HCT116 (cell line): ENCODE measurements around the gene MCFD2. TPM values are rescaled to one million over a fixed set of nuclear protein-coding genes. Genes with fewer than 3 reads are reported as not detected.

ENCODE experiments used
- ATAC-seq: fragments of 200-7000 bp; cut with Tn5 transposase; 2 replicates; pipeline ENCODE4 v1.9.1; 2020; ENCODE audit warnings: mild to moderate bottlenecking, moderate library complexity
- BruUV-seq: library from RNA; stranded (reverse); fragments of 400-500 nt; replicated peaks from 2 replicates; lab custom pipeline; 2021; lab: Mats Ljungman, UMichigan
- CTCF ChIA-PET: fragments of 300-600 bp; sonication (Branson Sonifier 250); formaldehyde crosslinking; loops from one replicate; lab custom pipeline; 2021; ENCODE audit warnings: antibody characterized with exemption; lab: Charles Lee
- POLR2A ChIA-PET: fragments of 300-600, 350-600 bp; sonication (Branson Sonifier 250); formaldehyde crosslinking; loops from one replicate; lab custom pipeline; 2021; ENCODE audit warnings: antibody characterized with exemption; lab: Charles Lee
- RAD21 ChIA-PET, 2 experiments: fragments of 300-600 bp; sonication (Branson Sonifier 250); formaldehyde crosslinking; loops; one replicate each; lab custom pipeline; 2023; ENCODE audit warnings: low total read pairs in 2 of 2; ENCODE audit not compliant: uncharacterized antibody in 2 of 2, unreplicated experiment in 2 of 2, low non-redundant PET in 1 of 2; lab: Charles Lee
- DNase-seq: peaks from one replicate; pipeline ENCODE4 v3.0.0-alpha.2; 2010; ENCODE audit warnings: low read depth, low spot score
- H2AFZ ChIP-seq: fragments of 200-600 bp; shearing (Covaris generic), sonication (generic); 2 replicates; pipeline ENCODE4 v1.6.1; 2017; ENCODE audit warnings: low read depth, mixed run types, mixed read lengths, antibody characterized with exemption, low read length; ENCODE audit not compliant: poor library complexity, severe bottlenecking
- H3K27ac ChIP-seq: 2 replicates; pipeline ENCODE4 v1.5.1; 2012; ENCODE audit warnings: low read depth, low read length
- H3K27me3 ChIP-seq: fragments of 200-600 bp; sonication (generic); 2 replicates; pipeline ENCODE4 v1.6.1; 2016; ENCODE audit warnings: mixed run types, low read length, mixed read lengths; ENCODE audit not compliant: insufficient read depth
- H3K36me3 ChIP-seq, 2 experiments: fragments of 200-500 bp in 1 of 2; fragments of 200-600 bp in 1 of 2; sonication (Bioruptor generic) in 1 of 2; sonication (generic) in 1 of 2; 2 replicates each; pipeline versions ENCODE4 v1.5.1 to v1.6.1; 2014 to 2016; ENCODE audit warnings: low read length in 2 of 2, inconsistent platforms in 1 of 2, mixed read lengths in 1 of 2, mixed run types in 1 of 2; ENCODE audit not compliant: insufficient read depth in 2 of 2, control insufficient read depth in 1 of 2
- H3K4me1 ChIP-seq, 2 experiments: fragments of 200-600 bp in 1 of 2; sonication (generic) in 1 of 2; 2 replicates each; pipeline versions ENCODE4 v1.5.1 to v1.6.1; 2012 to 2017; ENCODE audit warnings: low read length in 2 of 2, inconsistent platforms in 1 of 2, mild to moderate bottlenecking in 1 of 2, mixed read lengths in 1 of 2, mixed run types in 1 of 2, moderate library complexity in 1 of 2; ENCODE audit not compliant: insufficient read depth in 2 of 2, control insufficient read depth in 1 of 2
- H3K4me2 ChIP-seq: fragments of 200-600 bp; sonication (generic); 2 replicates; pipeline ENCODE4 v1.6.1; 2017; ENCODE audit warnings: mixed run types, low read length, mixed read lengths
- H3K4me3 ChIP-seq, 2 experiments: fragments of 200-600 bp in 1 of 2; sonication (generic) in 1 of 2; replicated peaks in 1 of 2; 2 replicates each; pipeline ENCODE4 v1.5.1; 2011 to 2016; ENCODE audit warnings: low read length in 2 of 2, control low read depth in 1 of 2, low read depth in 1 of 2, mild to moderate bottlenecking in 1 of 2, mixed read lengths in 1 of 2, mixed run types in 1 of 2
- H3K79me2 ChIP-seq: fragments of 200-600 bp; sonication (generic); 2 replicates; pipeline ENCODE4 v1.6.1; 2017; ENCODE audit warnings: mild to moderate bottlenecking, mixed run types, low read length, moderate library complexity, mixed read lengths; ENCODE audit not compliant: insufficient read depth
- H3K9ac ChIP-seq: fragments of 200-600 bp; sonication (generic); 2 replicates; pipeline ENCODE4 v1.6.1; 2016; ENCODE audit warnings: low read length, mixed read lengths
- H3K9me2 ChIP-seq: fragments of 200-600 bp; sonication (generic), shearing (Covaris generic); 2 replicates; pipeline ENCODE4 v1.6.1; 2017; ENCODE audit warnings: mixed run types, mild to moderate bottlenecking, moderate library complexity; ENCODE audit not compliant: insufficient read depth
- H3K9me3 ChIP-seq, 2 experiments: fragments of 200-500 bp in 1 of 2; fragments of 200-600 bp in 1 of 2; sonication (Bioruptor generic) in 1 of 2; sonication (generic) in 1 of 2; 2 replicates each; pipeline ENCODE4 v1.6.1; 2014 to 2017; ENCODE audit warnings: low read length in 2 of 2, mixed read lengths in 2 of 2, inconsistent platforms in 1 of 2, low read depth in 1 of 2, mild to moderate bottlenecking in 1 of 2, mixed run types in 1 of 2, moderate library complexity in 1 of 2; ENCODE audit not compliant: control insufficient read depth in 1 of 2, insufficient read depth in 1 of 2
- H4K20me1 ChIP-seq: fragments of 200-600 bp; sonication (generic), shearing (Covaris generic); 2 replicates; pipeline ENCODE4 v1.6.1; 2017; ENCODE audit warnings: mixed run types, mild to moderate bottlenecking, moderate library complexity; ENCODE audit not compliant: insufficient read depth
- ATF3 ChIP-seq: IDR thresholded peaks from 2 replicates; pipeline ENCODE4 v1.6.1; 2012
- CBX3 ChIP-seq: IDR thresholded peaks from 2 replicates; pipeline ENCODE4 v1.6.1; 2012; ENCODE audit warnings: low read depth
- CEBPB ChIP-seq: IDR thresholded peaks from 2 replicates; pipeline ENCODE4 v1.6.1; 2012; ENCODE audit warnings: low read depth
- CTCF ChIP-seq, 3 experiments: fragments of 200-600 bp in 1 of 3; sonication (generic) in 1 of 3; IDR thresholded peaks in 2 of 3; conservative IDR thresholded peaks in 1 of 3; 2 replicates each; pipeline ENCODE4 v1.5.1; 2012 to 2017; ENCODE audit warnings: low read depth in 2 of 3, low read length in 2 of 3, antibody characterized with exemption in 1 of 3, borderline replicate concordance in 1 of 3, control low read depth in 1 of 3, mild to moderate bottlenecking in 1 of 3, mixed read lengths in 1 of 3, mixed run types in 1 of 3, moderate library complexity in 1 of 3; ENCODE audit not compliant: insufficient read depth in 1 of 3
- EGR1 ChIP-seq: IDR thresholded peaks from 2 replicates; pipeline ENCODE4 v1.6.1; 2012; ENCODE audit warnings: low read depth
- ELF1 ChIP-seq: IDR thresholded peaks from 2 replicates; pipeline ENCODE4 v1.6.1; 2012; ENCODE audit warnings: low read depth, borderline replicate concordance
- EZH2phosphoT487 ChIP-seq: fragments of 200-600 bp; IDR thresholded peaks from 2 replicates; pipeline ENCODE4 v1.6.1; 2018; ENCODE audit warnings: antibody characterized with exemption, borderline replicate concordance
- FOSL1 ChIP-seq: IDR thresholded peaks from 2 replicates; pipeline ENCODE4 v1.6.1; 2012; ENCODE audit warnings: low read depth
- JUND ChIP-seq: IDR thresholded peaks from 2 replicates; pipeline ENCODE4 v1.6.1; 2012
- MAX ChIP-seq: IDR thresholded peaks from 2 replicates; pipeline ENCODE4 v1.6.1; 2012
- POLR2A ChIP-seq: IDR thresholded peaks from 2 replicates; pipeline ENCODE4 v1.7.0; 2011; ENCODE audit warnings: borderline replicate concordance; ENCODE audit not compliant: insufficient read depth, insufficient read length; ENCODE audit errors: extremely low read depth
- POLR2AphosphoS5 ChIP-seq: IDR thresholded peaks from 2 replicates; pipeline ENCODE4 v1.6.1; 2011; ENCODE audit warnings: mild to moderate bottlenecking, low read depth, low read length, moderate library complexity
- REST ChIP-seq: IDR thresholded peaks from 2 replicates; pipeline ENCODE4 v1.6.1; 2012; ENCODE audit warnings: low read depth
- SIN3A ChIP-seq: IDR thresholded peaks from 2 replicates; pipeline ENCODE4 v1.6.1; 2012; ENCODE audit warnings: low read depth
- SRF ChIP-seq: IDR thresholded peaks from 2 replicates; pipeline ENCODE4 v1.6.1; 2012; ENCODE audit warnings: low read depth
- TCF7L2 ChIP-seq: IDR thresholded peaks from 2 replicates; pipeline ENCODE4 v1.7.0; 2011; ENCODE audit warnings: borderline replicate concordance, inconsistent platforms; ENCODE audit not compliant: insufficient read depth, insufficient read length; ENCODE audit errors: extremely low read depth
- YY1 ChIP-seq: IDR thresholded peaks from 2 replicates; pipeline ENCODE4 v1.6.1; 2011; ENCODE audit warnings: low read length, low read depth, moderate library complexity, mild to moderate bottlenecking; ENCODE audit not compliant: insufficient replicate concordance; ENCODE audit errors: extremely low read depth
- ZBTB33 ChIP-seq: IDR thresholded peaks from 2 replicates; pipeline ENCODE4 v1.6.1; 2011; ENCODE audit warnings: mild to moderate bottlenecking, low read length, moderate library complexity; ENCODE audit not compliant: insufficient replicate concordance; ENCODE audit errors: extremely low read depth
- ZFX ChIP-seq: fragments of 450-650 bp; IDR thresholded peaks from 2 replicates; pipeline ENCODE4 v1.6.1; 2017
- ZNF274 ChIP-seq: fragments of 200-500 bp; sonication (Bioruptor generic); IDR thresholded peaks from 2 replicates; pipeline ENCODE4 v1.6.1; 2014; ENCODE audit warnings: mild to moderate bottlenecking, low read depth, low read length, inconsistent platforms
- intact Hi-C: fragments of 100-400 bp; cut with micrococcal nuclease; formaldehyde crosslinking; loops from 2 replicates; pipeline ENCODE4 v1.10.0; 2022
- total RNA-seq: library from RNA; stranded (reverse); gene quantifications from one replicate; pipeline ENCODE4 v1.2.1, GENCODE V29; 2021; ENCODE audit not compliant: unreplicated experiment

MCFD2 gene
- total RNA-seq, 1 experiment from 2014 or later = 73.9 TPM

- POLR2A ChIA-PET = no interaction called here
- RAD21 ChIA-PET = interaction anchor here in 1 of 2 experiments (1.2 kb wide), 1 partner anchor 43 kb away, joined by 3 read pairs; no protein-coding TSS in a partner anchor
- H3K27me3 ChIP-seq = no peaks in the 10 kb centered on the region
- BruUV-seq = TSS peak; percentile 44
- intact Hi-C loops = no loop called here
- no peaks in the 10 kb centered on the region for H3K9me3 ChIP-seq
- peaks cover 17 to 27% of the 10 kb centered on the region in 2 experiments for H3K4me1 ChIP-seq
- H3K36me3 ChIP-seq = no peaks in the 10 kb centered on the region
- H2AFZ ChIP-seq = no peak overlapping the region
- CTCF ChIA-PET = no interaction called here
- H3K9ac ChIP-seq = peak overlapping the region; percentile 80
- no peaks in the 10 kb centered on the region for H3K9me2 ChIP-seq
- peak overlapping the region; percentile 89 for H3K27ac ChIP-seq
- H3K4me2 ChIP-seq = peak overlapping the region; percentile 80
- ATAC-seq (peak; percentile 2; the same call in 1 of the 2 replicates), DNase-seq (no peak)
- TF ChIP-seq TCF7L2 = no peak
- no peak for TF ChIP-seq JUND
- TF ChIP-seq ZNF274 = no peak
- TF ChIP-seq EZH2phosphoT487 = no peak
- no peak for TF ChIP-seq YY1
- no peak for TF ChIP-seq CBX3
- TF ChIP-seq ELF1 = no peak
- TF ChIP-seq REST = no peak
- no peak for TF ChIP-seq ATF3
- TF ChIP-seq SRF = no peak
- TF ChIP-seq SIN3A = no peak
- TF ChIP-seq ZBTB33 = no peak
- TF ChIP-seq FOSL1 = no peak
- TF ChIP-seq CTCF (IDR thresholded peaks at IDR 0.05 in 2 of 3, conservative IDR thresholded peaks at IDR 0.05 in 1 of 3; ENCODE audit: borderline replicate concordance in 1 of 3, insufficient read depth in 1 of 3, low read depth in 2 of 3, low read length in 2 of 3) = no peak
- no peak for TF ChIP-seq ZFX
- no peak for TF ChIP-seq MAX
- no peak for TF ChIP-seq POLR2AphosphoS5
- TF ChIP-seq EGR1 = no peak
- no peak for TF ChIP-seq CEBPB
- no peak for TF ChIP-seq POLR2A
- H3K79me2 ChIP-seq = peaks cover 21% of the 10 kb centered on the region
- H3K4me3 ChIP-seq = peak overlapping the region; percentile 58 to 70
- no peaks in the 10 kb centered on the region for H4K20me1 ChIP-seq
Measured at GRCh38 chr2:46942143-46942526, 26.5 kb upstream of the MCFD2 start.
